HG02981 (cell line): ENCODE measurements around the gene CENPT.
"Not testable (repeated sequence)": the region's sequence is repeated elsewhere in the genome, so short reads cannot be mapped to it uniquely, and the experiment has no call there.

Experiments
- ATAC-seq: cut with Tn5 transposase; IDR thresholded peaks from one replicate; pipeline ENCODE4 v1.9.1; 2021; ENCODE audit warnings: mild to moderate bottlenecking, moderate library complexity; ENCODE audit not compliant: unreplicated experiment

Gene CENPT

GRCh38 chr16:67848118-67848517 lies 625 bp upstream of the CENPT start:
- no peak for ATAC-seq

GRCh38 chr16:67846320-67847063 lies 1.0 kb downstream of the CENPT start, which contains the start of gene NUTF2:
TSS of gene NUTF2 (plus strand) at chr16:67846933. CDS start at chr16:67865131, 18,198 bp downstream.
- peak; percentile 55 for ATAC-seq

- ATAC-seq, result no peak
Measured at GRCh38 chr16:67846063-67846319, 1.5 kb downstream of the CENPT start.

GRCh38 chr16:67845291-67846062 lies 2.0 kb downstream of the CENPT start:
- ATAC-seq, result no peak

- no peak for ATAC-seq
Measured at GRCh38 chr16:67844497-67844896, 3.0 kb downstream of the CENPT start.

- no peak for ATAC-seq
Measured at GRCh38 chr16:67843343-67843765, 4.1 kb downstream of the CENPT start.

- ATAC-seq, result peak; percentile 4
Measured at GRCh38 chr16:67842509-67843342, 4.8 kb downstream of the CENPT start.

- ATAC-seq, result peak; percentile 43
Measured at GRCh38 chr16:67841816-67842508, 5.5 kb downstream of the CENPT start, which contains the start of gene THAP11. TSS of gene THAP11 (plus strand) at chr16:67842320. CDS start at chr16:67842555, 235 bp downstream.

- ATAC-seq, result no peak
Measured at GRCh38 chr16:67841198-67841815, 6.2 kb downstream of the CENPT start.

GRCh38 chr16:67837811-67838210 lies 9.7 kb downstream of the CENPT start:
- ATAC-seq, result no peak

GRCh38 chr16:67837190-67837589 lies 10.3 kb downstream of the CENPT start:
- ATAC-seq, result not testable (repeated sequence)

GRCh38 chr16:67834242-67834614 lies 13.3 kb downstream of the CENPT start:
- no peak for ATAC-seq

- ATAC-seq, result peak; percentile 94
Measured at GRCh38 chr16:67833415-67834241, 13.9 kb downstream of the CENPT start.

GRCh38 chr16:67833030-67833414 lies 14.5 kb downstream of the CENPT start:
- no peak for ATAC-seq

GRCh38 chr16:67828651-67829050 lies 18.8 kb downstream of the CENPT start:
- no peak for ATAC-seq

- no peak for ATAC-seq
Measured at GRCh38 chr16:67825906-67826305, 21.6 kb downstream of the CENPT start.

- no peak for ATAC-seq
Measured at GRCh38 chr16:67825119-67825518, 22.4 kb downstream of the CENPT start.

- no peak for ATAC-seq
Measured at GRCh38 chr16:67822511-67822910, 25.0 kb downstream of the CENPT start.

- ATAC-seq, result no peak
Measured at GRCh38 chr16:67820608-67821259, 26.8 kb downstream of the CENPT start.
